Measurements from ENCODE around the gene CLIC1. TPM values are rescaled to one million over a fixed set of nuclear protein-coding genes. Genes with fewer than 3 reads are reported as not detected.

The CLIC1 gene
- polyA plus RNA-seq, 2 of the 4 experiments (the other 2 are of a cell fraction), result 249 to 346 TPM

GRCh38 chr6:31693535-31693934 is 42.8 kb downstream of the CLIC1 start:
- Histone ChIP-seq H3K9me3 (no peaks in the 10 kb centered on the region), H3K4me2 (no peak overlapping the region), H3K4me1 (no peaks in the 10 kb centered on the region; the same call in 2 of the 3 replicates), H3K4me3 (no peak overlapping the region), H3K27ac (no peak overlapping the region)
- TF ChIP-seq JUNB (IDR thresholded peaks at IDR 0.05) (no peak), BHLHE40 (IDR thresholded peaks at IDR 0.05; ENCODE audit: low read depth, low read length) (no peak), TFCP2L1 (CRISPR knock-in tag; IDR thresholded peaks at IDR 0.05) (no peak), RARB (CRISPR knock-in tag; IDR thresholded peaks at IDR 0.05) (no peak), RAD21 (conservative IDR thresholded peaks at IDR 0.05 in 1 of 2, IDR thresholded peaks at IDR 0.05 in 1 of 2) (no peak), EHF (CRISPR knock-in tag; IDR thresholded peaks at IDR 0.05) (no peak), NFE2L2 (conservative IDR thresholded peaks at IDR 0.05; ENCODE audit: low read length) (no peak), CBX8 (IDR thresholded peaks at IDR 0.05) (no peak), MAFK (IDR thresholded peaks at IDR 0.05; ENCODE audit: partially characterized antibody) (no peak)
- TF ChIP-seq, protein P1, sequence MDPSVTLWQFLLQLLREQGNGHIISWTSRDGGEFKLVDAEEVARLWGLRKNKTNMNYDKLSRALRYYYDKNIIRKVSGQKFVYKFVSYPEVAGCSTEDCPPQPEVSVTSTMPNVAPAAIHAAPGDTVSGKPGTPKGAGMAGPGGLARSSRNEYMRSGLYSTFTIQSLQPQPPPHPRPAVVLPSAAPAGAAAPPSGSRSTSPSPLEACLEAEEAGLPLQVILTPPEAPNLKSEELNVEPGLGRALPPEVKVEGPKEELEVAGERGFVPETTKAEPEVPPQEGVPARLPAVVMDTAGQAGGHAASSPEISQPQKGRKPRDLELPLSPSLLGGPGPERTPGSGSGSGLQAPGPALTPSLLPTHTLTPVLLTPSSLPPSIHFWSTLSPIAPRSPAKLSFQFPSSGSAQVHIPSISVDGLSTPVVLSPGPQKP (IDR thresholded peaks at IDR 0.05; ENCODE audit: low read depth, low read length), result no peak
- FAIRE-seq (no peak), ATAC-seq (no peak), DNase-seq (ENCODE audit: low read depth in 1 of 2, low spot score in 1 of 2) (no peak)
- ChIA-PET POLR2A (interaction anchor here (1.2 to 1.4 kb wide), 2 partner anchors 122 to 134 kb away, joined by 3 to 5 read pairs; partner anchors contain the start of genes HSPA1A, HSPA1B and HSPA1L), CTCF (interaction anchor here (0.6 to 1.8 kb wide), 6 partner anchors 10 to 170 kb away, joined by 3 to 9 read pairs (median 3); partner anchors contain the start of genes ABHD16A and DDAH2)
- WGBS (ENCODE audit: missing lambda C conversion rate), result 94% methylated on average over 4 of the region's 6 CpGs

- no peak for FAIRE-seq
- Histone ChIP-seq H3K4me1 (no peaks in the 10 kb centered on the region; the same call in 2 of the 3 replicates), H3K4me2 (no peak overlapping the region), H3K27ac (no peak overlapping the region), H3K9me3 (no peaks in the 10 kb centered on the region), H3K4me3 (no peak overlapping the region)
- no peak for TF ChIP-seq SMC3 (IDR thresholded peaks at IDR 0.05)
- no peak for TF ChIP-seq PHF8 (IDR thresholded peaks at IDR 0.05; ENCODE audit: borderline replicate concordance, low read depth)
- no peak for TF ChIP-seq TFCP2L1 (CRISPR knock-in tag; IDR thresholded peaks at IDR 0.05)
- TF ChIP-seq ZC3H11A (IDR thresholded peaks at IDR 0.05), result no peak
- no peak for TF ChIP-seq ZFP36 (IDR thresholded peaks at IDR 0.05; ENCODE audit: borderline replicate concordance, partially characterized antibody)
- TF ChIP-seq MAFK (IDR thresholded peaks at IDR 0.05; ENCODE audit: partially characterized antibody), result no peak
- no peak for TF ChIP-seq RCOR1 (IDR thresholded peaks at IDR 0.05; ENCODE audit: low read depth, low read length)
- TF ChIP-seq MAZ (IDR thresholded peaks at IDR 0.05; ENCODE audit: borderline replicate concordance, low read depth, low read length), result no peak
- no peak for TF ChIP-seq EP300 (IDR thresholded peaks at IDR 0.05)
- no peak for TF ChIP-seq RNF2 (IDR thresholded peaks at IDR 0.05; ENCODE audit: borderline replicate concordance, low read depth)
- TF ChIP-seq, protein P2, sequence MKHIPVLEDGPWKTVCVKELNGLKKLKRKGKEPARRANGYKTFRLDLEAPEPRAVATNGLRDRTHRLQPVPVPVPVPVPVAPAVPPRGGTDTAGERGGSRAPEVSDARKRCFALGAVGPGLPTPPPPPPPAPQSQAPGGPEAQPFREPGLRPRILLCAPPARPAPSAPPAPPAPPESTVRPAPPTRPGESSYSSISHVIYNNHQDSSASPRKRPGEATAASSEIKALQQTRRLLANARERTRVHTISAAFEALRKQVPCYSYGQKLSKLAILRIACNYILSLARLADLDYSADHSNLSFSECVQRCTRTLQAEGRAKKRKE (CRISPR knock-in tag; IDR thresholded peaks at IDR 0.05; ENCODE audit: low read depth), result no peak
- no peak for TF ChIP-seq CBX8 (IDR thresholded peaks at IDR 0.05)
- no peak for TF ChIP-seq JUNB (IDR thresholded peaks at IDR 0.05)
- no peak for TF ChIP-seq HOXB13 (CRISPR knock-in tag; IDR thresholded peaks at IDR 0.05; ENCODE audit: low read depth)
- no peak for ATAC-seq
- 92% methylated on average over 8 of the region's 9 CpGs for WGBS (ENCODE audit: missing lambda C conversion rate)
- no peak for DNase-seq (ENCODE audit: low read depth in 1 of 2, low spot score in 1 of 2)
- ChIA-PET CTCF (interaction anchor here (0.6 to 2.9 kb wide), 5 partner anchors 11 to 119 kb away, joined by 3 to 11 read pairs (median 4); partner anchors contain the start of genes ABHD16A, DDAH2 and LY6G5C), POLR2A (no interaction called here)
These were observed 43.4 kb downstream of the CLIC1 start for GRCh38 chr6:31692886-31693285.

DNA sequence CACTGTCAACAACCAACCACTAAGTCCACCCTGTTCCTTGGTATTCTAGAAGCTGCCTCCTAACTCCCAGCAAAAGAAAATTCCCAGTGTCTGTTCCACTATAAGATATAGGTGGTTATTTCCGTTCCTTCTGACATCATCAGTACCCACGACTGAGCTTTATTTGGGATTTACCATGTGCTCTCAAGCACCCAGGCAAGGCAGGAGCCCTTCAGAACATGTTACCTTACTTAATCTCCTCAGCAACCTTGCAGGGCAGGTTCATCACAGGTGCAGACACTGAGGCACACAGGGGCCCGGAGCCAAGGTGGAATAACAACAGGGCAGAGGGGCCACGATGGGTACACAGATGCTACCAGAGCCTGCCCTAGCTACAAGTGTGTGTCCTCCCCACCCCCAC is 44.0 kb downstream of the CLIC1 start:
- Histone ChIP-seq H3K4me3 (no peak overlapping the region), H3K4me1 (no peaks in the 10 kb centered on the region; the same call in 2 of the 3 replicates), H3K27ac (no peak overlapping the region), H3K4me2 (no peak overlapping the region), H3K9me3 (no peaks in the 10 kb centered on the region)
- WGBS (ENCODE audit: missing lambda C conversion rate), result 82% methylated on average over 4 of the region's 4 CpGs
- ATAC-seq (no peak), FAIRE-seq (no peak), DNase-seq (ENCODE audit: low read depth in 1 of 2, low spot score in 1 of 2) (no peak)
- POLR2A ChIA-PET, result no interaction called here
- CTCF ChIA-PET, result interaction anchor here (1.2 to 2.9 kb wide), 3 partner anchors 12 to 36 kb away, joined by 3 to 11 read pairs (median 4); partner anchors contain the start of genes DDAH2 and LY6G5C
- TF ChIP-seq GATA3 (IDR thresholded peaks at IDR 0.05; ENCODE audit: borderline replicate concordance) (no peak), HMGXB4 (CRISPR knock-in tag; IDR thresholded peaks at IDR 0.05; ENCODE audit: borderline replicate concordance) (no peak), POLR2AphosphoS2 (conservative IDR thresholded peaks at IDR 0.05; ENCODE audit: low read length) (no peak), CEBPB (IDR thresholded peaks at IDR 0.05) (no peak), MAX (IDR thresholded peaks at IDR 0.05) (no peak), JUN (IDR thresholded peaks at IDR 0.05) (no peak), HES2 (IDR thresholded peaks at IDR 0.05) (no peak), BCL3 (IDR thresholded peaks at IDR 0.05) (no peak), SMC3 (IDR thresholded peaks at IDR 0.05) (no peak)
- TF ChIP-seq, protein P1 (IDR thresholded peaks at IDR 0.05; ENCODE audit: low read depth, low read length), result no peak

All from A549 (cell line).